ENCODE measurements around the gene REPS1.
A peak's percentile ranks its signal among the peaks of the same experiment; 100 is the strongest.

Gene REPS1

DNA sequence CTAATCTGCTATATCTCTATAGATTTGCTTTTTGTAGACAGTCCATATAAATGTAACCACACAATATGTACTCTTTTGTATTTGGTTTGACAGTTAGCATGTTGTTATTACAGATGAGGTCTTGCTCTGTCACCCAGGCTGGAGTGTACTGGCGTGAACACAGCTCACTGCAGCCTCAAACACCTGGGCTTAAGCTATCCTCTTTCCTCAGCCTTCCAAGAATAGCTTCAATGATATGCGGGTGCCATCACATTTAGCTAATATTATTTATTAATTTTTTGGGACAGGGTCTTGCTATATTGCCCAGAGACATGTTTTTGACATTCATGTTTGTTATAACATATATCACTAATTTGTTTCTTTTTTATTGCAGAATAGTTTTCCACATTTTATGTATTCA, 10.8 kb downstream of the REPS1 start:
- H3K4me1 ChIP-seq: peaks cover 20% of the 10 kb centered on the region
- TF ChIP-seq, protein P1, sequence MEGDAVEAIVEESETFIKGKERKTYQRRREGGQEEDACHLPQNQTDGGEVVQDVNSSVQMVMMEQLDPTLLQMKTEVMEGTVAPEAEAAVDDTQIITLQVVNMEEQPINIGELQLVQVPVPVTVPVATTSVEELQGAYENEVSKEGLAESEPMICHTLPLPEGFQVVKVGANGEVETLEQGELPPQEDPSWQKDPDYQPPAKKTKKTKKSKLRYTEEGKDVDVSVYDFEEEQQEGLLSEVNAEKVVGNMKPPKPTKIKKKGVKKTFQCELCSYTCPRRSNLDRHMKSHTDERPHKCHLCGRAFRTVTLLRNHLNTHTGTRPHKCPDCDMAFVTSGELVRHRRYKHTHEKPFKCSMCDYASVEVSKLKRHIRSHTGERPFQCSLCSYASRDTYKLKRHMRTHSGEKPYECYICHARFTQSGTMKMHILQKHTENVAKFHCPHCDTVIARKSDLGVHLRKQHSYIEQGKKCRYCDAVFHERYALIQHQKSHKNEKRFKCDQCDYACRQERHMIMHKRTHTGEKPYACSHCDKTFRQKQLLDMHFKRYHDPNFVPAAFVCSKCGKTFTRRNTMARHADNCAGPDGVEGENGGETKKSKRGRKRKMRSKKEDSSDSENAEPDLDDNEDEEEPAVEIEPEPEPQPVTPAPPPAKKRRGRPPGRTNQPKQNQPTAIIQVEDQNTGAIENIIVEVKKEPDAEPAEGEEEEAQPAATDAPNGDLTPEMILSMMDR (IDR thresholded peaks at IDR 0.05; ENCODE audit: low read depth, low read length): no peak

GRCh38 chr6:138975815-138976214, 12.2 kb downstream of the REPS1 start:
- H3K27me3 ChIP-seq: no peaks in the 10 kb centered on the region
- peaks cover 22% of the 10 kb centered on the region; the same call in 1 of the 2 replicates for H3K4me1 ChIP-seq
- no peaks in the 10 kb centered on the region for H3K9me3 ChIP-seq
- H3K4me3 ChIP-seq (ENCODE audit: low read depth, low read length): no peak overlapping the region
- no peak for DNase-seq
- TF ChIP-seq, protein P1 (IDR thresholded peaks at IDR 0.05; ENCODE audit: low read depth, low read length): no peak
- H3K36me3 ChIP-seq: no peaks in the 10 kb centered on the region

More for the DNA sequence above, 10.8 kb downstream of the REPS1 start:
- no peaks in the 10 kb centered on the region for H3K9me3 ChIP-seq
- H3K4me3 ChIP-seq (ENCODE audit: low read depth, low read length): no peak overlapping the region
- H3K27me3 ChIP-seq: no peaks in the 10 kb centered on the region
- DNase-seq: no peak
- no peaks in the 10 kb centered on the region for H3K36me3 ChIP-seq

DNA sequence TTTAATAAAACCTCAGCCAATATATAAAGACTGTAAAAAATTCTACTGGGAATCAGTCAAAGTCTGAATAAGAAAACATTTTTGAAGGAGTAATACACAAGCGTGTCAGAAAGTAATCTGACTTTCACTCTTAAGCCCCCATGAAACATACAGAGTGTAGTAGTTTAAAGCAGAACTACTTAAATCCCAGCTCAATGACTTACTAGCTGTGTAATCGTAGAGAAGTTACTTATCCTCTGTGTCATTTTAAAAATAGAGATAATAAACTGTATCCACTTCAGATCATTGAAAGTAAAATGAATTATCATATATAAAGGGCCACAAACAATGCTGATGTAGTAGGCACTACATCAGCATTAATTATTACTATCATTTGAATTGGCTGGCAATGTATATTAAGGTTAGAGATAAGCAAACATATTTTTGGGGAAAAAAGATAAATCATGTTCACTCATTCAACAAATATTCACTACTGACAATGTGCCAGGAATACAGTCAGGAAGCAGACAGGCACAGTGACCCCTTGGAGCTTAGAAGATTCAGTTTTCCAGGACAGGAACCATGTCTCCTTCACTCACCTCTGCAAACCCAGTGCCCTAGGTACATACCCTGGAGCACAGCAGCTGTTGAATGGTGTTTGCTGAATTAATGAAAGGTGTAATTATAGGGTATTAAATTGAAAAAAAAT, 14.4 kb downstream of the REPS1 start:
- no peak for DNase-seq
- no peaks in the 10 kb centered on the region for H3K36me3 ChIP-seq
- H3K4me3 ChIP-seq (ENCODE audit: low read depth, low read length): no peak overlapping the region; the same call in 1 of the 2 replicates
- peaks cover 19% of the 10 kb centered on the region for H3K4me1 ChIP-seq
- H3K27me3 ChIP-seq: no peaks in the 10 kb centered on the region
- TF ChIP-seq, protein P1 (IDR thresholded peaks at IDR 0.05; ENCODE audit: low read depth, low read length): no peak
- no peaks in the 10 kb centered on the region for H3K9me3 ChIP-seq

GRCh38 chr6:138972226-138972665, 15.8 kb downstream of the REPS1 start:
- Histone ChIP-seq H3K36me3 (no peaks in the 10 kb centered on the region), H3K4me1 (peaks cover 32% of the 10 kb centered on the region), H3K27me3 (no peaks in the 10 kb centered on the region), H3K9me3 (no peaks in the 10 kb centered on the region), H3K4me3 (ENCODE audit: low read depth, low read length) (peak overlapping the region; percentile 32)
- peak; percentile 9 for DNase-seq
- TF ChIP-seq, protein P1 (IDR thresholded peaks at IDR 0.05; ENCODE audit: low read depth, low read length): no peak

DNA sequence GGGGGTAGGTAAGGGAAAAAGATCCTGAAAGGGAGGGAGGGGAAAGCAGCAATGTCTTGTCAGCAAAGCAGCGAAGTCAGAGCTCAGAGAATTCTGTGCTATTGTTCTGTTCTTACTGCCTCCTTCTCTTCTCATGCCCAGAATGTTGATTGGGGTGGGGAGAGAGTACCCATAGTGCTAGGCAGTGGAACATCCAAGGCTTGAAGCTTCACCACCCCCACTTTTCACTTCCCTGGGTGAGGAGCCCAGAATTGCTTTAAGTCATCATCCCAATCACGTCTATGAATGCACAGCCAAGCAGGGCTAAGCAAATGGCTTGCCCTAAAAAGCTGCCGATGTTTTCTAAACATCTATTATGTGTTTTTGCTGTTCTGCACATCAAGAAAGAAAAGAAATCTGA, 16.5 kb downstream of the REPS1 start:
- Histone ChIP-seq H3K4me1 (peaks cover 35% of the 10 kb centered on the region), H3K4me3 (ENCODE audit: low read depth, low read length) (peak overlapping the region; percentile 32), H3K9me3 (no peaks in the 10 kb centered on the region), H3K27me3 (no peaks in the 10 kb centered on the region), H3K36me3 (no peaks in the 10 kb centered on the region)
- peak; percentile 12 for DNase-seq
- TF ChIP-seq, protein P1 (IDR thresholded peaks at IDR 0.05; ENCODE audit: low read depth, low read length): no peak

- H3K4me1 ChIP-seq: peaks cover 41% of the 10 kb centered on the region
- no peak for DNase-seq
- peak overlapping the region; percentile 32 for H3K4me3 ChIP-seq (ENCODE audit: low read depth, low read length)
Measured at GRCh38 chr6:138970856-138971425, 17.1 kb downstream of the REPS1 start.

More at GRCh38 chr6:138970856-138971425, 17.1 kb downstream of the REPS1 start:
- H3K36me3 ChIP-seq: no peaks in the 10 kb centered on the region
- no peaks in the 10 kb centered on the region for H3K27me3 ChIP-seq
- no peaks in the 10 kb centered on the region for H3K9me3 ChIP-seq
- TF ChIP-seq, protein P1 (IDR thresholded peaks at IDR 0.05; ENCODE audit: low read depth, low read length): no peak
